Heart right ventricle (tissue), 16 donors: Measurements from ENCODE around the gene PLCB1. TPM values are rescaled to one million over a fixed set of nuclear protein-coding genes. Genes with fewer than 3 reads are reported as not detected.

Experiments
- ATAC-seq, 8 donors: fragments of 200-7000 bp; cut with Tn5 transposase; one replicate each; pipeline ENCODE4 v1.9.1; 2020; ENCODE audit warnings: mild to moderate bottlenecking in 8 of 8, moderate library complexity in 8 of 8, moderate number of reproducible peaks in 1 of 8
- DNase-seq, 2 donors: peaks; one replicate each; pipeline ENCODE4 v3.0.0-alpha.2; 2020
- H3K27ac ChIP-seq, 10 donors: fragments of 200-600 bp; sonication (generic) in 2 of 10; one replicate each; pipeline versions ENCODE4 v1.5.0 to v1.8.0; 2020 to 2022; ENCODE audit warnings: mild to moderate bottlenecking in 3 of 10
- H3K27me3 ChIP-seq, 7 donors: fragments of 200-600 bp; one replicate each; pipeline ENCODE4 v1.8.0; 2021 to 2022; ENCODE audit warnings: mild to moderate bottlenecking in 2 of 7
- H3K36me3 ChIP-seq, 9 donors: fragments of 200-600 bp; sonication (generic) in 1 of 9; one replicate each; pipeline versions ENCODE4 v1.5.0 to v1.8.0; 2020 to 2022; ENCODE audit warnings: mild to moderate bottlenecking in 2 of 9
- H3K4me1 ChIP-seq, 9 donors: fragments of 200-600 bp; sonication (generic) in 1 of 9; one replicate each; pipeline versions ENCODE4 v1.5.0 to v1.8.0; 2020 to 2022; ENCODE audit warnings: mild to moderate bottlenecking in 4 of 9
- H3K4me3 ChIP-seq, 10 donors: fragments of 200-600 bp; sonication (generic) in 2 of 10; one replicate each; pipeline versions ENCODE4 v1.5.0 to v1.8.0; 2020 to 2022; ENCODE audit warnings: mild to moderate bottlenecking in 7 of 10, moderate library complexity in 2 of 10
- H3K9me3 ChIP-seq, 11 donors: fragments of 200-600 bp in 10 of 11; sonication (generic) in 2 of 11; one replicate each; pipeline versions ENCODE4 v1.5.0 to v1.8.0; 2013 to 2022; ENCODE audit warnings: mild to moderate bottlenecking in 2 of 11, control low read depth in 1 of 11, moderate library complexity in 1 of 11
- WGBS, 2 donors: extraction: QIAGEN DNeasy Blood & Tissue Kit; methylation state at CpG; one replicate each; pipeline ENCODE4 v1.1.7; 2013; ENCODE audit warnings: inconsistent platforms in 1 of 2; 5-methylcytosine and 5-hydroxymethylcytosine counted together
- intact Hi-C, 10 donors: fragments of 100-400 bp; cut with DNase I; formaldehyde crosslinking; loops; one replicate each; pipeline versions ENCODE4 v1.11.1 to v1.14.2; 2022
- polyA plus RNA-seq, 2 donors: library from polyadenylated mRNA; stranded (reverse); fragments of 200-250 nt; gene quantifications; one replicate each; pipeline ENCODE4 v1.2.3, GENCODE V29; 2013
- total RNA-seq, 10 donors: library from RNA; stranded (reverse); fragmentation: NEBNext Ultra II Directional in 3 of 10; extraction: Animal tissue kit (Norgen Biotek cat#: 25700) in 3 of 10; gene quantifications; one replicate each; pipeline versions ENCODE4 v1.2.1 to v1.2.4, GENCODE V29; 2021 to 2023
- TF ChIP-seq, protein P1 (sequence below), 9 donors: fragments of 200-600 bp; sonication (generic) in 2 of 9; IDR thresholded peaks; one replicate each; pipeline versions ENCODE4 v1.5.0 to v1.8.0; 2021 to 2022; ENCODE audit warnings: antibody characterized with exemption in 9 of 9, mild to moderate bottlenecking in 5 of 9, moderate library complexity in 1 of 9
- donor health status: Arrhythmogenic right ventricular cardiomyopathy.
- donor health status: ischemic (EF 13 %, LVEDD 7.1; RV severe dilation, severe dysfunction).
- donor health status: healthy with polysubstance abuse.
- donor health status: DM: no; HTN: yes; CAD: no.
- donor health status: DM: no; HTN: no; CAD: no.
- donor health status: ischemic (EF 25% LVEDD 6.9; RV normal size, moderate dysfunction).
- donor health status: ischemic (EF 25% LVEDD 5.7; RV mildly dilated, moderate dysfunction).
- donor health status: healthy.
- donor health status: DM: yes; HTN: yes; CAD: no.
- donor health status: Ischemic cardiomyopathy.
- donor health status: ischemic (EF 35%, LVEDD 5.7; RV mildly dilated, moderate dysfunction).
- donor health status: nonischemic (EF 11% LVEDD 7.7; RV severe dilation, severe dysfunction).
- donor health status: DM: yes; HTN: yes; CAD: no.
- donor health status: PGD.
- donor health status: ischemic (EF 29% LVEDD 5.4; RV normal size, mild dysfunction).
- donor health status: nonischemic (EF 23%, LVEDD 6.1; RV moderate dilation, normal function).

Gene PLCB1
- total and polyA plus RNA-seq, 12 donors, result 2.2 to 12.7 (median 7.1) TPM

DNA sequence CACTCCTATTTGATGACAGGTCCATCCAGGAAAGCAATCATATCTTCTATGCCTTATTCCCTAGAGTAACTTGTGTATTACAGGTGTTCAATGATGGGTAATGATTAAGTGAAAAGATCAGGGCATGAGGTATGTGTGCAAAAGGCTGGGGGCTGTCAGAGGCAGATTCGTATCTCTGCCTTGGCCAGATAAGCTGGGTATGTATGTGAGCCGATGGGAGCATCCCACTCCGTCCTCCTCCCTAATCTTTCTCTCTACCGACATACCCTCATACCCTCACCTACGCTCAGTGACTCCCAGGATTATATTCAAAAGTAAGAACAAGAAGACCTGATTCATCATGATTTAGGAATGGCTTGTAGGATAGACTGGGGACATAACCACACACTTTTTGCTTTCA is 238.7 kb downstream of the PLCB1 start:
- H3K27ac ChIP-seq, result no peak overlapping the region
- peaks cover 0 to 7% (median 0%) of the 10 kb centered on the region in 9 donors for H3K4me1 ChIP-seq
- H3K4me3 ChIP-seq, result no peak overlapping the region
- 72 to 86% methylated on average over 5 of the region's 5 CpGs for WGBS, 2 donors
- no peaks in the 10 kb centered on the region for H3K36me3 ChIP-seq
- no peak for DNase-seq
- TF ChIP-seq, protein P1, sequence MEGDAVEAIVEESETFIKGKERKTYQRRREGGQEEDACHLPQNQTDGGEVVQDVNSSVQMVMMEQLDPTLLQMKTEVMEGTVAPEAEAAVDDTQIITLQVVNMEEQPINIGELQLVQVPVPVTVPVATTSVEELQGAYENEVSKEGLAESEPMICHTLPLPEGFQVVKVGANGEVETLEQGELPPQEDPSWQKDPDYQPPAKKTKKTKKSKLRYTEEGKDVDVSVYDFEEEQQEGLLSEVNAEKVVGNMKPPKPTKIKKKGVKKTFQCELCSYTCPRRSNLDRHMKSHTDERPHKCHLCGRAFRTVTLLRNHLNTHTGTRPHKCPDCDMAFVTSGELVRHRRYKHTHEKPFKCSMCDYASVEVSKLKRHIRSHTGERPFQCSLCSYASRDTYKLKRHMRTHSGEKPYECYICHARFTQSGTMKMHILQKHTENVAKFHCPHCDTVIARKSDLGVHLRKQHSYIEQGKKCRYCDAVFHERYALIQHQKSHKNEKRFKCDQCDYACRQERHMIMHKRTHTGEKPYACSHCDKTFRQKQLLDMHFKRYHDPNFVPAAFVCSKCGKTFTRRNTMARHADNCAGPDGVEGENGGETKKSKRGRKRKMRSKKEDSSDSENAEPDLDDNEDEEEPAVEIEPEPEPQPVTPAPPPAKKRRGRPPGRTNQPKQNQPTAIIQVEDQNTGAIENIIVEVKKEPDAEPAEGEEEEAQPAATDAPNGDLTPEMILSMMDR (IDR thresholded peaks at IDR 0.05), result no peak
- intact Hi-C loops, result no loop called here
- no peaks in the 10 kb centered on the region for H3K27me3 ChIP-seq
- H3K9me3 ChIP-seq, result no peaks in the 10 kb centered on the region
- ATAC-seq, result no peak

DNA sequence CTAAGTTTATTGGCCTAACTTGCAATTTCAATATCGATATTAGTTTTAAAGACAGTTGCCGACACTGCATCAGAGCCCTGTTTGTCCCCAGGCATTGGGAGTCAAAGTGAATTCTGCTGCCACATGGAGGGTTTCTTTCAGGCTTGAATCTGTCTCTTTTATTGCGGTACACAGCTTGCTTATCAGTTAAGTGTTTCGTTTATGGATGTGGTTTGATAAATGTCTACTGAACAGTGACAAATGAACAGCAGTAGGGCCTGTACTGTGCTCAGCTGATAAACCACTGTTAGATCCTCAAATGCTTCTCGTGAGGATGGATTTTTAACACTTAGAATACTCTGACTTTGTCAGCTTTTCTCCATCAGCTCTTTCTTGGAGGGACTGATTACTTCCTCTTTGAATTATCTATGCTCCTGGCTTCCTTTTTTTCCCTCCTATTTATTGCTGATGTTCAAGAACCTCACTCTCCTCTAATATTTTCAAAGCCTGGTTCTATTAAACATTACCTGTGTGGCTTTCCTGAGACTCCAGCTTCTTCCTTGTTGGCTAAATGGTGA is 240.8 kb downstream of the PLCB1 start:
- DNase-seq (no peak), ATAC-seq (no peak)
- TF ChIP-seq, protein P1 (IDR thresholded peaks at IDR 0.05), result no peak
- H3K36me3 ChIP-seq, result no peaks in the 10 kb centered on the region
- peaks cover 0 to 7% (median 0%) of the 10 kb centered on the region in 9 donors for H3K4me1 ChIP-seq
- intact Hi-C loops, result no loop called here
- H3K4me3 ChIP-seq, result no peak overlapping the region
- 59 to 62% methylated on average over 5 of the region's 5 CpGs for WGBS, 2 donors
- no peaks in the 10 kb centered on the region for H3K9me3 ChIP-seq
- H3K27me3 ChIP-seq, result no peaks in the 10 kb centered on the region
- H3K27ac ChIP-seq, result no peak overlapping the region

DNA sequence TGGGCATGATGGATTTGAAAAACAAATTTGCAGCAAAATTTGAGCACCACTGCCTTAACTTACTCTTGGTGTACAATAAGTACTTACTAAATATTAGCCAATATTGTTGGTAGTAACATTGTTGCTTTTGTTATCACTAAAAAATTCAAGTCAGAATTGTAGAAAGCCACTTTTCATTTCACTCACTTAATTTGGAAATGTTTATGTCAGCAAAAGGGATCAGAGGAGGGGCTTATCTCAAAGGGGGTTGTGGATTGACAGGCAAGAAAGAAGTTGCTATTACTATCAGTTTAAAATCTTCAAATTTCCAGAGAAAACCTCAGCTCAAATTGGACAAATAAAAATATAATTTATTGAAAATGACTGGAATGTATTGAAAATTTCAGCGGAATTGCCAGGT is 241.5 kb downstream of the PLCB1 start:
- intact Hi-C loops, result no loop called here
- Histone ChIP-seq H3K36me3 (no peaks in the 10 kb centered on the region), H3K27ac (no peak overlapping the region), H3K4me1 (peaks cover 0 to 7% (median 0%) of the 10 kb centered on the region in 9 donors), H3K4me3 (no peak overlapping the region), H3K27me3 (no peaks in the 10 kb centered on the region), H3K9me3 (no peaks in the 10 kb centered on the region)
- WGBS, 2 donors, result 98% methylated on average over 1 of the region's 1 CpG
- DNase-seq, result no peak
- TF ChIP-seq, protein P1 (IDR thresholded peaks at IDR 0.05), result no peak
- no peak for ATAC-seq

DNA sequence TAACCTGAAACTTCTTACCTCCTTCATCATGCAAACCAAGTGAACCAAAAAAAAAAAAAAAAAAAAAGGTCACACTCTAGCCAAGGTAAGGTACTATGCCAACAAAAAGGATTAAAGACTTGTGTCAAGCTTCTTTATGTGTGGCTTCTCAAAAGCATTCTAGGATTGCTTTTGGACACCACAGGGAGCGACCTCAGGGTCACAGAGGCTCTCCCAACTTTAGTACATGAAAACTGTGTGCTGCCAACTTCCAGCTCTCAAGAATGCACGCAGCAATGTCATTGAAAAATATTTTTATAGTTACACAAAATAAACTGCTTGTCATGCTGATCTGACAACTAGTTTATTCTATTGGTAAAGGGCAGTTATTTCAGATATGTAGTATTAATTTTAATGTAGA is 243.8 kb downstream of the PLCB1 start:
- DNase-seq (no peak), ATAC-seq (no peak)
- H3K27me3 ChIP-seq, result no peaks in the 10 kb centered on the region
- no peak overlapping the region for H3K4me3 ChIP-seq
- no peak overlapping the region for H3K27ac ChIP-seq
- H3K36me3 ChIP-seq, result no peaks in the 10 kb centered on the region
- WGBS, 2 donors, result 71 to 89% methylated on average over 2 of the region's 2 CpGs
- peaks cover 0 to 5% (median 0%) of the 10 kb centered on the region in 9 donors for H3K4me1 ChIP-seq
- intact Hi-C loops, result no loop called here
- peaks cover 0 to 14% (median 0%) of the 10 kb centered on the region in 11 donors for H3K9me3 ChIP-seq
- TF ChIP-seq, protein P1 (IDR thresholded peaks at IDR 0.05), result no peak
